C1 segment of cervical spinal cord (tissue), 14 donors: ENCODE data around the gene CPSF4.
A peak's percentile ranks its signal among the peaks of the same experiment; 100 is the strongest.
"Not testable (repeated sequence)": the region's sequence is repeated elsewhere in the genome, so short reads cannot be mapped to it uniquely, and the experiment has no call there.

Source experiments
- DNase-seq, 14 donors: peaks; one replicate each; lab custom pipeline; 2025; lab: John Stamatoyannopoulos, UW

Gene CPSF4

DNA sequence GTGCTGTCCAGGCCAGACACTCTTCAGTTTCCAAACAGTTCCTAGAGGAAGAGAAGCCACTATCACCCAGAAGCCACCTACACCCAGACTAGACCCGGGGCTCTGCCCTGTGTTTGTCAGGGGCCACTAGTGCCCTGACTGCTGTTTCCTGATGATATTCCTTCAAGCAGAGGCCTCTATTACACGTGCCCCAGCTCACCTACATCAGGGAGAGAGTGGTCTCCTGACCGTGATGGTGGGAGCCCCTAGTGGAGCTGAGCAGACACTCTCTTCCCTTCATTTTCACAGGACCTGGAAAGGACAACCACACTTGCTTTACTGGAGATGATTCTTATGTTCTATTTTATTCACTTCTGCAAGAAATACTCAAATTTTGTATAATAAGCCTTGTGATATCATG is 52.1 kb downstream of the CPSF4 start:
- no peak for DNase-seq

GRCh38 chr7:99493823-99494222 is 55.1 kb downstream of the CPSF4 start:
- DNase-seq: no peak

DNA sequence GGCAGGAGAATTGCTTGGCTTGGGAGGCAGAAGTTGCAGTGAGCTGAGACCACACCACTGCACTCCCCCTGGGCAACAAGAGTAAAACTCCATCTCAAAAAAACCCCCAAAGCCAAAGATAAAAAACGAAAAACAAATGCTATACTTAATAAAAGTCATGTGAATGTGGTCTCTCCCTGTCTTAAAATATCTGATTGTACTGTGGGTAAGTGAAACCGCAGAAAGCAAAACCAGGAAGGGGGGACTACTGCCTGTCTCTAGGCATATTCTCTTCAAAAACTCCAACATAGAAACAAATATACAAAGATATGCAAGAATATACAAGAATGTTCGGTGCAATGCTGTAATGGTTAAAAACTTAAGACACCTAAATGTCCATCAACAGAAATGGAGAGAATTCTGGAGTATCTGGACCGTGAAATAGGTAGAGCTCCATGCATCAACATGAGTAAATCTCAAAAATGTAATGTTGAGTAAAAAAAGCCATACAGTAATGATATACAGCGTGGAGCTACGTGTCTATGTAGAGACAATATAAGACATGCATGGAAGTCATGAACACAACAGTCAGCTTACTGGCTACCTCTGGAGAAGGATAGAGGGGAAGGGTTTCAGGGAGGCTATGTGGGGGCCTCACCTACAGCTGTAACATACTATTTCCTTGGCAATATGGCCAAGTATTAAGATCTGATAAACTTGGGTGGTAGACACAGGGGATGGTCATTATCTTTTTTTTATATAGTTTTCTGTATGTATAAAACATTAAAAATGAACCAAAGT is 59.2 kb downstream of the CPSF4 start:
- DNase-seq: no peak

DNA sequence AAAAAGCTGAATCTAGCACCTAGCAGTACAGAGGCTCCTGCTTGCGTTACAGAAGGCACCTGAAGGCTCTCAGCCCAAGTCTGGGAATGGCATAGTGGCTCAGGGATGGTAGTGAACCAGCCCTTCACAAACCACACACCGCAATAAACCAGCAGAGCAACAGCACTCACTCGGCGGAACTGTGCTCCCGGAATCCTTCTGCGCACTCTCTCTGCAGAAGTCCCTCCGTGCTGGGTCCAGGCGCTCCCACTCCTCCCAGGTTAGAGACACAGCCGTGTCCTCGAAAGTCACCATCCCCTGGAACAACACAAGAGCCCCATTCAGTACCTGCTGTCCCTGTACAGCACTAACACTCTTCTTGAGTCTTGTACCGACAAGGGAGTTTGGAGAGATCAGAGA is 59.8 kb downstream of the CPSF4 start:
- DNase-seq: no peak

DNA sequence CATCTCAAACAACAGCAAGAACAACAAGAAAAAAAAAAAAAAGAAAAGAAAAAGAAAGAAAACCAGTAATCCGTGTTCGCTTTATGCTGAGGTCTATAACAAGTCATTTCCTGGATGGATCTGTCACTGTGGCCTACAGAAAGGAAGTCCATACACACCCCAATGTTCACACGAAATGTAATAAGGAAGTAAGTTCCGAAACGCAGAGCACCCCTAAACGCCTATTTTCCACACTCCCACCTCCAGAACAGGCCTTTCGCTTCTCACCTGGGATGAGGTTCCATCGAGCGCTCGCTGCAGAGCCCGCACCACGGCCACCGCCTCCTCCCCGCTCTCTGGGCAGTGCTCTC is 60.6 kb downstream of the CPSF4 start:
- DNase-seq: no peak

- peak; percentile 33 to 96 (median 88) for DNase-seq
These were observed 61.2 kb downstream of the CPSF4 start, which contains the start of gene ZNF394 for GRCh38 chr7:99499721-99500636. ZNF394 (minus strand) TSS chr7:99500281; CDS start chr7:99500093, 188 bp downstream.

GRCh38 chr7:99500637-99501009 is 61.9 kb downstream of the CPSF4 start:
- DNase-seq: no peak

DNA sequence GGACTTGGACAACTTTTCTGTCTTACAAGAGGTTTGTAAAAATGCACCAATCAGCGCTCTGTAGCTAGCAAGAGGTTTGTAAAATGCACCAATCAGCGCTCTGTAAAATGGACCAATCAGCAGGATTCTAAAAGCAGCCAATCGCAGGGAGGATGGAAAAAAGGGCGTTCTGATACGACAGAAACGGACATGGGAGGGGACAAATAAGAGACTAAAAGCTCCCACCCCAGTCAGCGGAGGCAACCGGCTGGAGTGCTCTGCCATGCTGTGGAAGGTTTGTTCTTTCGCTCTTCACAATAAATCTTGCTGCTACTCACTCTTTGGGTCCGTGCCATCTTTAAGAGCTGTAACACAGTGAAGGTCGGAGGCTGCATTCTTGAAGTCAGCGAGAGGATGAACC is 62.5 kb downstream of the CPSF4 start:
- DNase-seq: not testable (repeated sequence)

GRCh38 chr7:99504281-99504602 is 65.5 kb downstream of the CPSF4 start:
- DNase-seq: no peak

- peak; percentile 97 to 100 (median 99) for DNase-seq
These were observed 66.0 kb downstream of the CPSF4 start, which contains the start of gene ZKSCAN5 for GRCh38 chr7:99504603-99505323. ZKSCAN5 (plus strand) TSS chr7:99504662; CDS start chr7:99506045, 1,383 bp downstream.

- peak in 1 of 14 donors; percentile 57 for DNase-seq
These were observed 66.5 kb downstream of the CPSF4 start for GRCh38 chr7:99505324-99505662.
